Keratinocyte (primary cell): Measurements from ENCODE around the gene MAOB. TPM values are rescaled to one million over a fixed set of nuclear protein-coding genes. Genes with fewer than 3 reads are reported as not detected.

Experiments
- DNase-seq: peaks from one replicate; pipeline ENCODE4 v3.0.0-alpha.2; 2011; ENCODE audit warnings: low read depth, missing footprints, low spot score
- FAIRE-seq: peaks from 2 replicates; lab custom pipeline; 2011; peaks lifted over from hg19 to GRCh38; lab: Jason Lieb, UNC
- H2AFZ ChIP-seq: 2 replicates; pipeline ENCODE4 v1.6.0; 2012; ENCODE audit warnings: low read length, control low read depth, inconsistent platforms; ENCODE audit not compliant: control insufficient read depth
- H3K27ac ChIP-seq: 2 replicates; pipeline ENCODE4 v1.5.1; 2011; ENCODE audit warnings: low read length; ENCODE audit not compliant: control insufficient read depth, insufficient read depth
- H3K27me3 ChIP-seq: 3 replicates; pipeline ENCODE4 v1.6.0; 2011; ENCODE audit warnings: low read length; ENCODE audit not compliant: control insufficient read depth, insufficient read depth; ENCODE audit errors: extremely low read depth
- H3K36me3 ChIP-seq, 2 experiments: 2 replicates in 1 of 2; 3 replicates in 1 of 2; pipeline ENCODE4 v1.5.1; 2011; ENCODE audit warnings: low read length in 2 of 2, mild to moderate bottlenecking in 1 of 2; ENCODE audit not compliant: control insufficient read depth in 2 of 2, insufficient read depth in 2 of 2; ENCODE audit errors: extremely low read depth in 1 of 2
- H3K4me1 ChIP-seq: 3 replicates; pipeline ENCODE4 v1.5.1; 2011; ENCODE audit warnings: low read length; ENCODE audit not compliant: control insufficient read depth, insufficient read depth; ENCODE audit errors: extremely low read depth
- H3K4me2 ChIP-seq: 3 replicates; pipeline ENCODE4 v1.6.0; 2011; ENCODE audit warnings: low read depth, low read length; ENCODE audit not compliant: control insufficient read depth, insufficient read depth; ENCODE audit errors: extremely low read depth
- H3K4me3 ChIP-seq, 3 experiments: fragments of 200-600 bp in 1 of 3; sonication (generic) in 1 of 3; 2 replicates in 2 of 3; 3 replicates in 1 of 3; pipeline ENCODE4 v1.5.1; 2011 to 2016; ENCODE audit warnings: low read length in 3 of 3, mild to moderate bottlenecking in 3 of 3, control low read depth in 2 of 3, inconsistent platforms in 1 of 3, low read depth in 1 of 3, mixed read lengths in 1 of 3, mixed run types in 1 of 3, moderate library complexity in 1 of 3; ENCODE audit not compliant: control insufficient read depth in 2 of 3, insufficient read depth in 2 of 3; ENCODE audit errors: extremely low read depth in 1 of 3
- H3K79me2 ChIP-seq: 2 replicates; pipeline ENCODE4 v1.6.0; 2012; ENCODE audit warnings: low read length; ENCODE audit not compliant: control insufficient read depth, insufficient read depth
- H3K9ac ChIP-seq: 3 replicates; pipeline ENCODE4 v1.6.0; 2011; ENCODE audit warnings: low read length; ENCODE audit not compliant: control insufficient read depth, insufficient read depth; ENCODE audit errors: extremely low read depth
- H3K9me1 ChIP-seq: 3 replicates; pipeline ENCODE4 v1.6.0; 2011; ENCODE audit warnings: low read length; ENCODE audit not compliant: control insufficient read depth, insufficient read depth; ENCODE audit errors: extremely low read depth
- H3K9me3 ChIP-seq: 2 replicates; pipeline ENCODE4 v1.5.1; 2012; ENCODE audit warnings: low read depth, low read length; ENCODE audit not compliant: control insufficient read depth
- H4K20me1 ChIP-seq: 3 replicates; pipeline ENCODE4 v1.6.0; 2011; ENCODE audit warnings: low read length; ENCODE audit not compliant: control insufficient read depth, insufficient read depth; ENCODE audit errors: extremely low read depth
- EZH2 ChIP-seq: IDR thresholded peaks from one replicate; pipeline ENCODE4 v1.6.1; 2012; ENCODE audit warnings: inconsistent platforms, mild to moderate bottlenecking, low read length, moderate library complexity
- dilution Hi-C: fragments of 300-500 bp; cut with MboI; formaldehyde crosslinking; loops from one replicate; pipeline ENCODE4 v1.7.0; 2020; ENCODE audit warnings: low sequenced_read_pairs; ENCODE audit not compliant: extremely low pct_ligation_motif_present
- polyA plus RNA-seq, 5 experiments: library from polyadenylated mRNA; depleted of rRNA in 3 of 5; stranded (reverse) in 3 of 5; stranded (forward) in 1 of 5; unstranded in 1 of 5; fragments of >200 nt; gene quantifications; 1 replicate in 1 of 5; 2 replicates in 3 of 5; 3 replicates in 1 of 5; pipeline versions ENCODE4 v1.2.1 to v1.2.3, GENCODE V29; 2011 to 2012; ENCODE audit warnings: missing spikeins in 2 of 5, low read depth in 1 of 5, low replicate concordance in 1 of 5
- TF ChIP-seq, protein P1 (sequence below), 3 experiments: IDR thresholded peaks in 1 of 3; conservative IDR thresholded peaks in 1 of 3; optimal IDR thresholded peaks in 1 of 3; 2 replicates in 2 of 3; 3 replicates in 1 of 3; pipeline versions ENCODE3 to v1.5.1; 2011; ENCODE audit warnings: low read length in 3 of 3, mild to moderate bottlenecking in 3 of 3, moderate library complexity in 2 of 3, control low read depth in 1 of 3, inconsistent platforms in 1 of 3; ENCODE audit not compliant: insufficient read depth in 2 of 3; ENCODE audit errors: extremely low read depth in 1 of 3

The MAOB gene
- polyA plus RNA-seq, 1 donor (not counting 4 experiments of a cell fraction or from before 2014, with no cell fraction given), result 0.24 TPM

DNA sequence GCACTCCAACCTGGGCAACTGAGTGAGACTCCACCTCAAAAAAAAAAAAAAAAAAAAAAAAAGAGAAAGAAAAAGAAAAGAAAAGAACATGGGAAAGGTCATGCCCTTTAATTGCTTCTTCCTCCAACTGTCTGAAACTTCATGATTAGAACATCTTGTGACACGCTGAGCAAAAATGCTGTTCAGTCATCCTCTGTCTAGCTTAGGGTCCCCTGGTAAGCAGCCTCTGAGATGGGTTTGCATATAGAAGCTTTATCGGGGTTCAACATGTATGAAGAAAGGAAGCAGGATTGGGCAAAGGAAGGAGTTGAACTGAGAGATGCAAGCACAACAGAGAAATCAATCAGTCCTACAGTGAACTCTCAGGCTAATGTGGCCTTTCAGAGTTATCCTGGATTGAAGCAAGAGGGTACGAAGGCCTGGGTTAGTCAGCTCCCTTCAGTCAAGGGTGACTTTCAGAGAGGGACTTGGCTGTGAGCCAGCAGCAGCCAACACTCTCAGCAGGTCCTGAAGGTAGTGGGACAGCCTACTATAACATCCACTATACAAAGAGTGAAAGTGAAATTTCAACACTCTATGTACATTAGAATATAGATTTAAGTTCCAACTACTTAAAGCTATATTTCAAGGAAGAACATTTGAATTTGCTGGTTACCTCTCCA lies 11.4 kb downstream of the MAOB start:
- H3K9me1 ChIP-seq, result no peaks in the 10 kb centered on the region
- H3K9ac ChIP-seq, result no peak overlapping the region
- no peak overlapping the region for H3K4me3 ChIP-seq
- H3K27me3 ChIP-seq, result no peaks in the 10 kb centered on the region
- H4K20me1 ChIP-seq, result no peaks in the 10 kb centered on the region
- H3K36me3 ChIP-seq, result no peaks in the 10 kb centered on the region
- H3K4me1 ChIP-seq, result no peaks in the 10 kb centered on the region
- no peak overlapping the region for H3K4me2 ChIP-seq
- TF ChIP-seq EZH2, result no peak
- TF ChIP-seq, protein P1, sequence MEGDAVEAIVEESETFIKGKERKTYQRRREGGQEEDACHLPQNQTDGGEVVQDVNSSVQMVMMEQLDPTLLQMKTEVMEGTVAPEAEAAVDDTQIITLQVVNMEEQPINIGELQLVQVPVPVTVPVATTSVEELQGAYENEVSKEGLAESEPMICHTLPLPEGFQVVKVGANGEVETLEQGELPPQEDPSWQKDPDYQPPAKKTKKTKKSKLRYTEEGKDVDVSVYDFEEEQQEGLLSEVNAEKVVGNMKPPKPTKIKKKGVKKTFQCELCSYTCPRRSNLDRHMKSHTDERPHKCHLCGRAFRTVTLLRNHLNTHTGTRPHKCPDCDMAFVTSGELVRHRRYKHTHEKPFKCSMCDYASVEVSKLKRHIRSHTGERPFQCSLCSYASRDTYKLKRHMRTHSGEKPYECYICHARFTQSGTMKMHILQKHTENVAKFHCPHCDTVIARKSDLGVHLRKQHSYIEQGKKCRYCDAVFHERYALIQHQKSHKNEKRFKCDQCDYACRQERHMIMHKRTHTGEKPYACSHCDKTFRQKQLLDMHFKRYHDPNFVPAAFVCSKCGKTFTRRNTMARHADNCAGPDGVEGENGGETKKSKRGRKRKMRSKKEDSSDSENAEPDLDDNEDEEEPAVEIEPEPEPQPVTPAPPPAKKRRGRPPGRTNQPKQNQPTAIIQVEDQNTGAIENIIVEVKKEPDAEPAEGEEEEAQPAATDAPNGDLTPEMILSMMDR (optimal IDR thresholded peaks at IDR 0.05 in 1 of 3, IDR thresholded peaks at IDR 0.05 in 1 of 3, conservative IDR thresholded peaks at IDR 0.05 in 1 of 3; ENCODE audit: extremely low read depth in 1 of 3, insufficient read depth in 2 of 3, low read length in 3 of 3), result no peak
- FAIRE-seq (no peak), DNase-seq (no peak)
- H3K9me3 ChIP-seq, result no peaks in the 10 kb centered on the region
- dilution Hi-C loops, result no loop called here
- H3K27ac ChIP-seq, result no peak overlapping the region
- H2AFZ ChIP-seq, result no peak overlapping the region
- no peaks in the 10 kb centered on the region for H3K79me2 ChIP-seq

- dilution Hi-C loops, result no loop called here
- Histone ChIP-seq H3K27ac (no peak overlapping the region), H4K20me1 (no peaks in the 10 kb centered on the region), H3K4me3 (no peak overlapping the region), H3K9ac (no peak overlapping the region), H3K79me2 (no peaks in the 10 kb centered on the region), H3K4me2 (no peak overlapping the region), H3K27me3 (no peaks in the 10 kb centered on the region), H3K4me1 (no peaks in the 10 kb centered on the region), H3K9me3 (no peaks in the 10 kb centered on the region), H3K36me3 (no peaks in the 10 kb centered on the region), H2AFZ (no peak overlapping the region), H3K9me1 (no peaks in the 10 kb centered on the region)
- no peak for FAIRE-seq
- TF ChIP-seq, protein P1 (optimal IDR thresholded peaks at IDR 0.05 in 1 of 3, IDR thresholded peaks at IDR 0.05 in 1 of 3, conservative IDR thresholded peaks at IDR 0.05 in 1 of 3; ENCODE audit: extremely low read depth in 1 of 3, insufficient read depth in 2 of 3, low read length in 3 of 3), result no peak
- TF ChIP-seq EZH2, result no peak
- no peak for DNase-seq
These were observed 12.2 kb downstream of the MAOB start for GRCh38 chrX:43870011-43870410.
